ENCODE measurements around the gene AMN. TPM values are rescaled to one million over a fixed set of nuclear protein-coding genes. Genes with fewer than 3 reads are reported as not detected.

AMN gene
- total and polyA plus RNA-seq, 2 donors (not counting 1 experiment from before 2014, with no cell fraction given): 11.5 to 15.0 TPM

DNA sequence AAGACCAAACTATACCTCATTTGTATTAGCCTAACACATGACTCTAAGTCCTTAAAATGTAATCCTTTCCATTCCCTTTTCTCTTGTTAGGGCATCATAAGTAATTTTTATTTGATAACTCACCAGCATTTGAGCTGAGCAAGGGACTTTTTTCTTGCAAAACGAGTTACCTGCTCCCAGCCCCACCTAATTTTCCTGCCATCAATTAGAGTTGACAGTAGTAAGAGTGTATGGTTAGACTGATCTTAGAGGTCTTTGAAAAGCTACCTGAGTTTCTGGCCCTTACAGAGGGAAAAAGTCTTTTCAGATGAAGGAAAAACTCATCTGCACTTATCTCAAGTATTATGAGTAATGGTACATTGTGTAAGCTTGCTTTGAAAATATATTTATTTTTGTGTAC lies 33.7 kb upstream of the AMN start:
- CTCF ChIA-PET: interaction anchor here (1.1 kb wide), 1 partner anchor 8 kb away, joined by 3 read pairs; no protein-coding TSS in a partner anchor
- no peaks in the 10 kb centered on the region for H3K4me1 ChIP-seq (ENCODE audit: control insufficient read depth in 2 of 2, insufficient read depth in 2 of 2, low read length in 2 of 2)
- WGBS (ENCODE audit: insufficient coverage): no CpG with 5 or more reads among the region's 1 CpG
- H3K27me3 Mint-ChIP-seq: no peaks in the 10 kb centered on the region
- H3K4me3 Mint-ChIP-seq: no peak overlapping the region
- TF ChIP-seq, protein P1, sequence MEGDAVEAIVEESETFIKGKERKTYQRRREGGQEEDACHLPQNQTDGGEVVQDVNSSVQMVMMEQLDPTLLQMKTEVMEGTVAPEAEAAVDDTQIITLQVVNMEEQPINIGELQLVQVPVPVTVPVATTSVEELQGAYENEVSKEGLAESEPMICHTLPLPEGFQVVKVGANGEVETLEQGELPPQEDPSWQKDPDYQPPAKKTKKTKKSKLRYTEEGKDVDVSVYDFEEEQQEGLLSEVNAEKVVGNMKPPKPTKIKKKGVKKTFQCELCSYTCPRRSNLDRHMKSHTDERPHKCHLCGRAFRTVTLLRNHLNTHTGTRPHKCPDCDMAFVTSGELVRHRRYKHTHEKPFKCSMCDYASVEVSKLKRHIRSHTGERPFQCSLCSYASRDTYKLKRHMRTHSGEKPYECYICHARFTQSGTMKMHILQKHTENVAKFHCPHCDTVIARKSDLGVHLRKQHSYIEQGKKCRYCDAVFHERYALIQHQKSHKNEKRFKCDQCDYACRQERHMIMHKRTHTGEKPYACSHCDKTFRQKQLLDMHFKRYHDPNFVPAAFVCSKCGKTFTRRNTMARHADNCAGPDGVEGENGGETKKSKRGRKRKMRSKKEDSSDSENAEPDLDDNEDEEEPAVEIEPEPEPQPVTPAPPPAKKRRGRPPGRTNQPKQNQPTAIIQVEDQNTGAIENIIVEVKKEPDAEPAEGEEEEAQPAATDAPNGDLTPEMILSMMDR (IDR thresholded peaks at IDR 0.05): no peak
- TF ChIP-seq EZH2 (IDR thresholded peaks at IDR 0.05; ENCODE audit: borderline replicate concordance, insufficient read depth, low read depth, low read length, poor library complexity, severe bottlenecking): no peak
- DNase-seq (no peak), ATAC-seq (ENCODE audit: low read depth) (no peak)
- H3K9me3 Mint-ChIP-seq (ENCODE audit: insufficient read depth): no peaks in the 10 kb centered on the region
- H3K27me3 ChIP-seq (replicated peaks in 1 of 4; ENCODE audit: control extremely low read depth in 1 of 4, control insufficient read depth in 3 of 4, insufficient read depth in 4 of 4, low read length in 3 of 4): no peaks in the 10 kb centered on the region
- H3K27ac Mint-ChIP-seq: no peak overlapping the region
- no peak overlapping the region for H3K4me3 ChIP-seq (ENCODE audit: control extremely low read depth in 1 of 5, extremely low read depth in 1 of 5, insufficient read depth in 1 of 5, low read depth in 2 of 5, low read length in 4 of 5)
- intact Hi-C loops (cut with micrococcal nuclease): no loop called here
- no peak overlapping the region for H3K4me2 ChIP-seq (replicated peaks; ENCODE audit: low read depth, low read length, poor library complexity, severe bottlenecking)
- H4K20me1 ChIP-seq (ENCODE audit: control insufficient read depth, insufficient read depth, low read length, poor library complexity, severe bottlenecking): no peaks in the 10 kb centered on the region
- peaks cover 0 to 69% of the 10 kb centered on the region in 2 experiments for H3K36me3 ChIP-seq (replicated peaks in 1 of 2; ENCODE audit: control extremely low read depth in 1 of 2, control insufficient read depth in 1 of 2, extremely low read depth in 1 of 2, insufficient read depth in 2 of 2, low read length in 1 of 2)
- POLR2A ChIA-PET: no interaction called here
- H3K4me1 Mint-ChIP-seq: no peaks in the 10 kb centered on the region
- H3K27ac ChIP-seq (ENCODE audit: low read length in 2 of 2): no peak overlapping the region
- peaks cover 3% of the 10 kb centered on the region for H3K79me2 ChIP-seq (ENCODE audit: control insufficient read depth, insufficient read depth, low read length)
- no peak overlapping the region for H3K9ac ChIP-seq (ENCODE audit: low read length)
- no peak overlapping the region for H2AFZ ChIP-seq (ENCODE audit: insufficient read depth, low read depth, low read length, poor library complexity, severe bottlenecking)
- no peaks in the 10 kb centered on the region for H3K9me3 ChIP-seq (ENCODE audit: control extremely low read depth in 1 of 3, control insufficient read depth in 2 of 3, insufficient read depth in 1 of 3, low read length in 2 of 3)

DNA sequence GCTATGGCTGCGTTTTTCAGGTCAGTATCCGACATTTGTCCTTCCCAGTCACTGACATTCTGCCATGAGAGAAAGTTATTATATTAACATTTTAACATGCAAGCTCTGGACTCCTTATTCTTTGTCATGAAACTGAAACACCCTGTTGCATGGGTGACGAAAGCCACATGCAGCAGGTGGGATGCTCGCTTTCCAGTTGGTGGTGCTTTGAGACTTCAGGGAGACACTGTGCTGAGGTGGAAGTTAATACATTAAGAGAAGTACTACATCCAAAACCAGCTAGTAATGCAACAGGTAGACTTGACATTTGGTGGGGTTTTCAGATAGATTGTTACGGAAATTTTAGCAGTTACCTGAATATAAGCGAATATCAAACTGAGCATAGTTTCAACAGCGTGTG lies 32.8 kb upstream of the AMN start:
- H3K9me3 Mint-ChIP-seq (ENCODE audit: insufficient read depth): no peaks in the 10 kb centered on the region
- intact Hi-C loops (cut with micrococcal nuclease): no loop called here
- Histone ChIP-seq H4K20me1 (ENCODE audit: control insufficient read depth, insufficient read depth, low read length, poor library complexity, severe bottlenecking) (no peaks in the 10 kb centered on the region), H3K9me3 (ENCODE audit: control extremely low read depth in 1 of 3, control insufficient read depth in 2 of 3, insufficient read depth in 1 of 3, low read length in 2 of 3) (no peaks in the 10 kb centered on the region), H3K4me1 (ENCODE audit: control insufficient read depth in 2 of 2, insufficient read depth in 2 of 2, low read length in 2 of 2) (no peaks in the 10 kb centered on the region), H3K79me2 (ENCODE audit: control insufficient read depth, insufficient read depth, low read length) (peaks cover 3% of the 10 kb centered on the region), H3K36me3 (replicated peaks in 1 of 2; ENCODE audit: control extremely low read depth in 1 of 2, control insufficient read depth in 1 of 2, extremely low read depth in 1 of 2, insufficient read depth in 2 of 2, low read length in 1 of 2) (peaks cover 0 to 70% of the 10 kb centered on the region in 2 experiments), H3K4me3 (ENCODE audit: control extremely low read depth in 1 of 5, extremely low read depth in 1 of 5, insufficient read depth in 1 of 5, low read depth in 2 of 5, low read length in 4 of 5) (no peak overlapping the region), H3K27me3 (replicated peaks in 1 of 4; ENCODE audit: control extremely low read depth in 1 of 4, control insufficient read depth in 3 of 4, insufficient read depth in 4 of 4, low read length in 3 of 4) (no peaks in the 10 kb centered on the region), H3K9ac (ENCODE audit: low read length) (no peak overlapping the region), H3K4me2 (replicated peaks; ENCODE audit: low read depth, low read length, poor library complexity, severe bottlenecking) (no peak overlapping the region), H3K27ac (ENCODE audit: low read length in 2 of 2) (peak overlapping the region in 1 of 2 donors; percentile 12), H2AFZ (ENCODE audit: insufficient read depth, low read depth, low read length, poor library complexity, severe bottlenecking) (no peak overlapping the region)
- ATAC-seq (ENCODE audit: low read depth) (no peak), DNase-seq (no peak)
- ChIA-PET CTCF (no interaction called here), POLR2A (no interaction called here)
- 100% methylated on average over 4 of the region's 7 CpGs for WGBS (ENCODE audit: insufficient coverage)
- H3K4me1 Mint-ChIP-seq: no peaks in the 10 kb centered on the region
- no peak overlapping the region for H3K4me3 Mint-ChIP-seq
- no peak for TF ChIP-seq EZH2 (IDR thresholded peaks at IDR 0.05; ENCODE audit: borderline replicate concordance, insufficient read depth, low read depth, low read length, poor library complexity, severe bottlenecking)
- TF ChIP-seq, protein P1 (IDR thresholded peaks at IDR 0.05): no peak
- H3K27me3 Mint-ChIP-seq: no peaks in the 10 kb centered on the region
- no peak overlapping the region for H3K27ac Mint-ChIP-seq
